Neuronal stem cell (in vitro differentiated cells): ENCODE data around the gene GPER1.

Experiments
- DNase-seq: peaks from one replicate; pipeline ENCODE4 v3.0.0-alpha.2; 2013; ENCODE audit warnings: low spot score
- H2AFZ ChIP-seq: one replicate; pipeline ENCODE4 v1.6.1; 2013; ENCODE audit warnings: mild to moderate bottlenecking, low read length, inconsistent platforms
- H2AK5ac ChIP-seq: 2 replicates; pipeline ENCODE4 v1.6.1; 2013; ENCODE audit warnings: low read depth, mild to moderate bottlenecking, inconsistent platforms, low read length, moderate library complexity, mixed read lengths
- H2BK120ac ChIP-seq: 2 replicates; pipeline ENCODE4 v1.6.1; 2013; ENCODE audit warnings: low read depth, mild to moderate bottlenecking, inconsistent platforms, low read length, moderate library complexity, mixed read lengths
- H2BK12ac ChIP-seq: one replicate; pipeline ENCODE4 v1.6.1; 2013; ENCODE audit warnings: low read length, inconsistent platforms
- H2BK15ac ChIP-seq: 2 replicates; pipeline ENCODE4 v1.6.1; 2013; ENCODE audit warnings: mild to moderate bottlenecking, low read length, inconsistent platforms, mixed read lengths
- H2BK5ac ChIP-seq: one replicate; pipeline ENCODE4 v1.6.1; 2013; ENCODE audit warnings: inconsistent platforms, mild to moderate bottlenecking, low read length, moderate library complexity
- H3K14ac ChIP-seq: one replicate; pipeline ENCODE4 v1.6.1; 2013; ENCODE audit warnings: low read length, inconsistent platforms
- H3K18ac ChIP-seq: 2 replicates; pipeline ENCODE4 v1.6.1; 2013; ENCODE audit warnings: low read length, inconsistent platforms
- H3K23ac ChIP-seq: 2 replicates; pipeline ENCODE4 v1.6.1; 2013; ENCODE audit warnings: low read depth, mild to moderate bottlenecking, mixed read lengths, low read length, inconsistent platforms; ENCODE audit not compliant: poor library complexity
- H3K27ac ChIP-seq: replicated peaks from 3 replicates; pipeline ENCODE4 v1.5.1; 2013; ENCODE audit warnings: low read length, inconsistent platforms
- H3K27me3 ChIP-seq, 3 experiments: 2 replicates each; pipeline ENCODE4 v1.6.1; 2013; ENCODE audit warnings: low read length in 3 of 3, mild to moderate bottlenecking in 2 of 3, inconsistent platforms in 1 of 3, low read depth in 1 of 3, mixed read lengths in 1 of 3, moderate library complexity in 1 of 3; ENCODE audit not compliant: control insufficient read depth in 3 of 3, insufficient read depth in 3 of 3
- H3K36me3 ChIP-seq, 2 donors: replicated peaks in 1 of 2; 2 replicates each; pipeline ENCODE4 v1.6.1; 2013; ENCODE audit warnings: low read length in 2 of 2; ENCODE audit not compliant: control insufficient read depth in 2 of 2, insufficient read depth in 2 of 2
- H3K4ac ChIP-seq: 2 replicates; pipeline ENCODE4 v1.6.1; 2013; ENCODE audit warnings: inconsistent platforms, mild to moderate bottlenecking, low read length, moderate library complexity
- H3K4me1 ChIP-seq, 2 donors: 1 replicate in 1 of 2; 2 replicates in 1 of 2; pipeline ENCODE4 v1.6.1; 2013; ENCODE audit warnings: low read length in 2 of 2, low read depth in 1 of 2; ENCODE audit not compliant: control insufficient read depth in 2 of 2, insufficient read depth in 1 of 2
- H3K4me2 ChIP-seq: one replicate; pipeline ENCODE4 v1.6.1; 2013; ENCODE audit warnings: mild to moderate bottlenecking, low read length, inconsistent platforms; ENCODE audit not compliant: insufficient read depth, poor library complexity, severe bottlenecking
- H3K4me3 ChIP-seq, 2 donors: 2 replicates each; pipeline ENCODE4 v1.5.1; 2013; ENCODE audit warnings: low read length in 2 of 2, mild to moderate bottlenecking in 2 of 2, inconsistent platforms in 1 of 2, moderate library complexity in 1 of 2
- H3K79me1 ChIP-seq: one replicate; pipeline ENCODE4 v1.6.1; 2013; ENCODE audit warnings: low read depth, mild to moderate bottlenecking, inconsistent platforms, low read length, moderate library complexity
- H3K9ac ChIP-seq: one replicate; pipeline ENCODE4 v1.6.1; 2013; ENCODE audit warnings: mild to moderate bottlenecking, low read depth, low read length, inconsistent platforms; ENCODE audit not compliant: poor library complexity
- H3K9me3 ChIP-seq, 2 donors: replicated peaks in 1 of 2; 2 replicates each; pipeline versions ENCODE3 to v1.6.1; 2013; ENCODE audit warnings: low read length in 2 of 2, mild to moderate bottlenecking in 2 of 2, inconsistent platforms in 1 of 2, low read depth in 1 of 2, mixed read lengths in 1 of 2, moderate library complexity in 1 of 2; ENCODE audit not compliant: control insufficient read depth in 2 of 2, insufficient read depth in 1 of 2
- H4K8ac ChIP-seq: one replicate; pipeline ENCODE4 v1.6.1; 2013; ENCODE audit warnings: low read depth, mild to moderate bottlenecking, inconsistent platforms, low read length, moderate library complexity
- H4K91ac ChIP-seq: one replicate; pipeline ENCODE4 v1.6.1; 2013; ENCODE audit warnings: low read length, low read depth, mild to moderate bottlenecking, inconsistent platforms; ENCODE audit not compliant: poor library complexity
- WGBS, 2 donors: extraction: QIAGEN DNeasy Blood & Tissue Kit; methylation state at CpG; one replicate each; pipeline ENCODE4 v1.1.7; 2013; ENCODE audit warnings: missing lambda C conversion rate in 2 of 2, mixed read lengths in 1 of 2; ENCODE audit not compliant: insufficient read length in 2 of 2, insufficient replicate concordance in 1 of 2; ENCODE audit errors: extremely low coverage in 2 of 2; 5-methylcytosine and 5-hydroxymethylcytosine counted together

GPER1 gene

DNA sequence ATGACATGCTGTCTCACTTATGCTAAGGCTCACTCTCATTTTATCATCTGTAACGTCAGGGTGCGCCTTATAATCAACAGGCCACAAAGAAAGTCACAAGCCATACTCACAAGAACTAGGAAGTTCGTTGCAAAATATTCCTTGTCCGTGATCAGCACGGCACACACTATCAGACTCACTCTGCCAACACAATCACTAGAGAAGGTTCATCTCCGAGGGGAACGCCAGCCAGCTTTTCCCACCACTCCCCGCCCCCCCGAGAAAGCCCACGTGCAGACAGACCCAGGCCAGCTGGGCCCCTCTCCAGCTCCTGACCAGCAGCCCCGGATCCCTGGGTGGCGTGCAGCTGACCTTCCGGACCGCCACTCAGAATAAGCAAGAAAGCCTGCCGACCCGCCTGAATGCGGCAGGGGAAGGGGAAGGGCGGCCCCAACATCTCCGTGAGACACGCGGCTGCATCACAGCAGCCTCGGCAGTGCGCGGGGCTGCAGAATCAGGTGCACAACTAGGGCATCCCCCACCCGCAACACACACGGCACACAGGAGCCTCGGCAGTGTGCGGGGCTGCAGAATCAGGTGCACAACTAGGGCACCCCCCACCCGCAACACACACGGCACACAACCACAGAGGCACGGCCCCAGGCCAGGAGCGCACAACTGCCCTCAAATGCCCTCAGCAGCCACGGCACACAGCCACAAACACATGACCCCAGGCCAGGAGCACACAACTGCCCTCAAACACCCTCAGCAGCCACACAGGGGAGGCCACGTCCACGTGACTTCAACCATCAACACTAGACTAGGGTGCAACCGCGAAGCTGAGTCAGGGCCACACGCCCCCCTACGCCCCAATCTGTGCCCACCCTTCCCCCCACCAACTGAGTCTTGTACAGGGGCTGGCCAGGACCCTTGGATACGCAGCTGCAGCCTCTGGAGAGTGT, 46.1 kb upstream of the GPER1 start:
- Histone ChIP-seq H3K27ac (peak overlapping the region; percentile 25), H3K9ac (peak overlapping the region; percentile 70), H2AK5ac (peak overlapping the region; percentile 99)

DNA sequence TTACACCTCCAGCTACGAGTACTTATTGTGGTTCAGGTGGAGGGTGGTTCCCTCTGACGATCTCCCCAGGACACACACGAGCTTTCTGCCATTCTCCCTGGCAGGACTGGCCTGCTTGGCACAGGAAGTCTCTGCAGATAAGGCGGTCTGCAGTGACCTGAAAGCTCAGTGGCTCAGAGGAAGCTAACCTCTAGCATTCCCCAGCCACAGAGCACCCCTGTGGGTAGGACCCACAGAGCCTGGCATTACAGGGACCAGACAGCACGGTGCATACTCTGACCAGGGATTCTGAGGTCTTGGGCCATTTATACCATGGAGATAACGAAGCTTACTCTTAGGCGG, 45.5 kb upstream of the GPER1 start:
- no peak overlapping the region for H4K8ac ChIP-seq
- H3K27ac ChIP-seq: no peak overlapping the region
- H2BK12ac ChIP-seq: no peak overlapping the region
- peaks cover 0 to 1% of the 10 kb centered on the region in 2 donors for H3K9me3 ChIP-seq
- peak overlapping the region; percentile 1 for H3K18ac ChIP-seq
- H3K79me1 ChIP-seq: peaks cover 9% of the 10 kb centered on the region
- H3K4me3 ChIP-seq: no peak overlapping the region
- no peak overlapping the region for H3K4ac ChIP-seq
- peak overlapping the region; percentile 1 for H2BK5ac ChIP-seq
- no peak for DNase-seq
- H3K9ac ChIP-seq: no peak overlapping the region
- WGBS, 2 donors: no CpG with 5 or more reads among the region's 7 CpGs
- no peak overlapping the region for H2BK15ac ChIP-seq
- H3K27me3 ChIP-seq: no peaks in the 10 kb centered on the region
- H2AK5ac ChIP-seq: peak overlapping the region; percentile 99
- H2BK120ac ChIP-seq: peak overlapping the region; percentile 61
- no peak overlapping the region for H3K23ac ChIP-seq
- no peak overlapping the region for H3K4me2 ChIP-seq
- H3K4me1 ChIP-seq: peaks cover 20 to 24% of the 10 kb centered on the region in 2 donors
- no peak overlapping the region for H2AFZ ChIP-seq
- no peak overlapping the region for H4K91ac ChIP-seq
- H3K14ac ChIP-seq: no peak overlapping the region
- H3K36me3 ChIP-seq: no peaks in the 10 kb centered on the region

More for the DNA sequence above, 46.1 kb upstream of the GPER1 start:
- H3K4me3 ChIP-seq: no peak overlapping the region
- peak overlapping the region; percentile 90 for H2BK12ac ChIP-seq
- H3K79me1 ChIP-seq: peaks cover 9% of the 10 kb centered on the region
- WGBS, 2 donors: no CpG with 5 or more reads among the region's 40 CpGs
- peak overlapping the region; percentile 75 for H4K91ac ChIP-seq
- H3K18ac ChIP-seq: peak overlapping the region; percentile 95
- no peak overlapping the region for H2AFZ ChIP-seq
- H2BK5ac ChIP-seq: peak overlapping the region; percentile 1
- peaks cover 16 to 24% of the 10 kb centered on the region in 2 donors for H3K4me1 ChIP-seq
- no peak overlapping the region for H3K4ac ChIP-seq
- H3K4me2 ChIP-seq: no peak overlapping the region
- no peak for DNase-seq
- H4K8ac ChIP-seq: peak overlapping the region; percentile 65
- peak overlapping the region; percentile 86 for H3K23ac ChIP-seq
- no peaks in the 10 kb centered on the region for H3K36me3 ChIP-seq
- H2BK120ac ChIP-seq: peak overlapping the region; percentile 61
- peaks cover 0 to 1% of the 10 kb centered on the region in 2 donors for H3K9me3 ChIP-seq
- H2BK15ac ChIP-seq: peak overlapping the region; percentile 100
- H3K27me3 ChIP-seq: no peaks in the 10 kb centered on the region
- peak overlapping the region; percentile 99 for H3K14ac ChIP-seq

GRCh38 chr7:1043552-1044188, 44.2 kb upstream of the GPER1 start:
- Histone ChIP-seq H3K9ac (peak overlapping the region; percentile 78), H3K4ac (peak overlapping the region; percentile 84), H3K27ac (peak overlapping the region; percentile 94), H3K18ac (peak overlapping the region; percentile 94), H3K79me1 (peaks cover 9% of the 10 kb centered on the region), H3K4me2 (peak overlapping the region; percentile 51), H3K4me3 (peak overlapping the region; percentile 10 to 53), H2AK5ac (peak overlapping the region; percentile 94), H2BK15ac (peak overlapping the region; percentile 82), H3K9me3 (peaks cover 0 to 1% of the 10 kb centered on the region in 2 donors), H3K14ac (no peak overlapping the region), H3K36me3 (no peaks in the 10 kb centered on the region), H4K8ac (peak overlapping the region; percentile 17), H4K91ac (peak overlapping the region; percentile 95), H2BK12ac (peak overlapping the region; percentile 91), H3K23ac (peak overlapping the region; percentile 8), H2BK120ac (peak overlapping the region; percentile 56), H2AFZ (peak overlapping the region; percentile 80), H3K27me3 (no peaks in the 10 kb centered on the region), H2BK5ac (peak overlapping the region; percentile 46), H3K4me1 (peaks cover 23 to 24% of the 10 kb centered on the region in 2 donors)
- WGBS, 2 donors: no CpG with 5 or more reads among the region's 18 CpGs
- no peak for DNase-seq
